ENCODE results near the gene LRRC43. TPM values are rescaled to one million over a fixed set of nuclear protein-coding genes. Genes with fewer than 3 reads are reported as not detected.
A peak's percentile ranks its signal among the peaks of the same experiment; 100 is the strongest.

LRRC43 gene
- total and polyA plus RNA-seq, 2 of the 4 experiments (the other 2 are of a cell fraction) = 0.26 to 0.36 TPM

GRCh38 chr12:122226366-122227125, 43.6 kb downstream of the LRRC43 start:
- Histone ChIP-seq H4K91ac (ENCODE audit: insufficient read depth, low read depth, low read length) (no peak overlapping the region), H2BK5ac (ENCODE audit: low read depth, low read length, poor library complexity, severe bottlenecking) (no peak overlapping the region), H3K4me1 (ENCODE audit: control insufficient read depth, insufficient read depth, low read length) (peaks cover 10% of the 10 kb centered on the region), H3K9me3 (ENCODE audit: control insufficient read depth, insufficient read depth, low read length) (no peaks in the 10 kb centered on the region), H3K14ac (replicated peaks; ENCODE audit: low read depth, low read length) (no peak overlapping the region), H3K56ac (ENCODE audit: extremely low read depth, insufficient read depth, low read length) (no peak overlapping the region), H3K18ac (ENCODE audit: low read depth, low read length) (no peak overlapping the region), H2BK20ac (ENCODE audit: low read depth, low read length) (no peak overlapping the region), H3K27me3 (ENCODE audit: control insufficient read depth, insufficient read depth, low read length) (no peaks in the 10 kb centered on the region), H2AK9ac (replicated peaks; ENCODE audit: low read depth, low read length, poor library complexity) (no peak overlapping the region), H4K5ac (ENCODE audit: low read depth, low read length) (no peak overlapping the region), H2AK5ac (ENCODE audit: low read depth, low read length) (no peak overlapping the region), H3K9me1 (ENCODE audit: insufficient read depth, low read length) (peaks cover 11% of the 10 kb centered on the region; the same call in 1 of the 2 replicates), H4K8ac (ENCODE audit: low read depth in 2 of 2, low read length in 2 of 2) (no peak overlapping the region), H3K27ac (ENCODE audit: insufficient read depth, low read length) (no peak overlapping the region), H2BK120ac (ENCODE audit: low read depth, low read length) (no peak overlapping the region), H2BK15ac (ENCODE audit: low read depth, low read length) (no peak overlapping the region), H3K4ac (ENCODE audit: low read depth, low read length) (no peak overlapping the region), H3K4me2 (ENCODE audit: low read depth, low read length) (peak overlapping the region; percentile 68), H3K4me3 (ENCODE audit: insufficient read depth, low read depth, low read length) (peak overlapping the region; percentile 15), H4K20me1 (ENCODE audit: insufficient read depth, low read length) (peaks cover 11% of the 10 kb centered on the region), H3K23ac (ENCODE audit: low read depth, low read length) (no peak overlapping the region), H3K79me1 (ENCODE audit: low read depth in 1 of 2, low read length in 2 of 2) (peaks cover 17 to 25% of the 10 kb centered on the region in 2 experiments), H3K9ac (ENCODE audit: low read depth, low read length) (no peak overlapping the region), H2AFZ (replicated peaks; ENCODE audit: low read length, poor library complexity) (peak overlapping the region; percentile 88), H3K36me3 (ENCODE audit: control insufficient read depth, insufficient read depth, low read length) (peaks cover 17% of the 10 kb centered on the region)
- TF ChIP-seq MXI1 (IDR thresholded peaks at IDR 0.05; ENCODE audit: borderline replicate concordance, low read depth, low read length) (peak; percentile 99), BHLHE40 (IDR thresholded peaks at IDR 0.05; ENCODE audit: low read depth, low read length) (peak; percentile 51), SMC3 (IDR thresholded peaks at IDR 0.05; ENCODE audit: low read depth, low read length) (no peak), MAZ (IDR thresholded peaks at IDR 0.05; ENCODE audit: borderline replicate concordance, low read depth, low read length) (no peak), NFE2L2 (IDR thresholded peaks at IDR 0.05; ENCODE audit: low read depth, low read length) (no peak), RCOR1 (IDR thresholded peaks at IDR 0.05; ENCODE audit: insufficient replicate concordance, low read length) (no peak), RFX5 (IDR thresholded peaks at IDR 0.05; ENCODE audit: low read depth, low read length) (no peak), CTCF (conservative IDR thresholded peaks at IDR 0.05; ENCODE audit: low read depth, low read length) (no peak), ELK1 (IDR thresholded peaks at IDR 0.05; ENCODE audit: borderline replicate concordance, low read depth, low read length) (no peak), MAFK (IDR thresholded peaks at IDR 0.05; ENCODE audit: low read depth, low read length) (no peak), FOS (IDR thresholded peaks at IDR 0.05; ENCODE audit: low read depth, low read length) (no peak), USF2 (IDR thresholded peaks at IDR 0.05; ENCODE audit: low read depth, low read length) (peak; percentile 75), RAD21 (IDR thresholded peaks at IDR 0.05; ENCODE audit: low read length) (no peak), CEBPB (IDR thresholded peaks at IDR 0.05; ENCODE audit: low read depth, low read length) (no peak), CHD1 (IDR thresholded peaks at IDR 0.05; ENCODE audit: low read depth, low read length) (no peak)
- in situ Hi-C loops (cut with MboI; ENCODE audit: low sequenced_read_pairs) (no loop called here), dilution Hi-C loops (cut with HindIII; ENCODE audit: low sequenced_read_pairs, unreplicated experiment) (no loop called here), intact Hi-C loops (cut with micrococcal nuclease) (no loop called here)
- DNase-seq = no peak
- POLR2A ChIA-PET (ENCODE audit: unreplicated experiment) = no interaction called here
- CTCF ChIA-PET = no interaction called here
- 8% methylated on average over 28 of the region's 55 CpGs; no CpG with 5 or more reads in 1 of the 2 experiments for WGBS, 2 experiments (ENCODE audit: extremely low coverage in 2 of 2, insufficient read length in 1 of 2)
- no peak for ATAC-seq (ENCODE audit: low read depth)
- BruUV-seq (replicated peaks) = no TSS peak

All from IMR-90 (cell line).